BJ (cell line): ENCODE measurements around the gene IGDCC3. TPM values are rescaled to one million over a fixed set of nuclear protein-coding genes. Genes with fewer than 3 reads are reported as not detected.

Source experiments
- CTCF ChIA-PET: fragments of 350-600 bp; formaldehyde crosslinking; extraction: SDS; loops from one replicate; lab custom pipeline; 2021; ENCODE audit warnings: antibody characterized with exemption, inconsistent platforms; lab: Yijun Ruan, JAX
- POLR2A ChIA-PET: fragments of 300-600 bp; sonication (Branson Sonifier 250); formaldehyde crosslinking; extraction: SDS; loops from one replicate; lab custom pipeline; 2021; ENCODE audit warnings: antibody characterized with exemption; lab: Charles Lee
- DNase-seq: peaks from one replicate; pipeline ENCODE4 v3.0.0-alpha.2; 2011; ENCODE audit warnings: low read depth
- H3K27me3 ChIP-seq: 2 replicates; pipeline ENCODE4 v1.6.0; 2011; ENCODE audit warnings: low read length; ENCODE audit not compliant: control insufficient read depth, insufficient read depth
- H3K36me3 ChIP-seq: 2 replicates; pipeline ENCODE4 v1.5.1; 2011; ENCODE audit warnings: low read length; ENCODE audit not compliant: control insufficient read depth, insufficient read depth
- H3K4me3 ChIP-seq: 2 replicates; pipeline ENCODE4 v1.5.1; 2011; ENCODE audit warnings: low read depth, mild to moderate bottlenecking, control low read depth, low read length
- polyA plus RNA-seq: library from polyadenylated mRNA; depleted of rRNA; stranded (reverse); fragments of >200 nt; gene quantifications from 2 replicates; pipeline ENCODE4 v1.2.3, GENCODE V29; 2011
- TF ChIP-seq, protein P1 (sequence below): IDR thresholded peaks from 2 replicates; pipeline ENCODE4 v1.5.1; 2011; ENCODE audit warnings: low read depth, mild to moderate bottlenecking, control low read depth, inconsistent platforms, low read length, moderate library complexity; ENCODE audit not compliant: insufficient read depth

The IGDCC3 gene
- polyA plus RNA-seq, 1 experiment = not detected

DNA sequence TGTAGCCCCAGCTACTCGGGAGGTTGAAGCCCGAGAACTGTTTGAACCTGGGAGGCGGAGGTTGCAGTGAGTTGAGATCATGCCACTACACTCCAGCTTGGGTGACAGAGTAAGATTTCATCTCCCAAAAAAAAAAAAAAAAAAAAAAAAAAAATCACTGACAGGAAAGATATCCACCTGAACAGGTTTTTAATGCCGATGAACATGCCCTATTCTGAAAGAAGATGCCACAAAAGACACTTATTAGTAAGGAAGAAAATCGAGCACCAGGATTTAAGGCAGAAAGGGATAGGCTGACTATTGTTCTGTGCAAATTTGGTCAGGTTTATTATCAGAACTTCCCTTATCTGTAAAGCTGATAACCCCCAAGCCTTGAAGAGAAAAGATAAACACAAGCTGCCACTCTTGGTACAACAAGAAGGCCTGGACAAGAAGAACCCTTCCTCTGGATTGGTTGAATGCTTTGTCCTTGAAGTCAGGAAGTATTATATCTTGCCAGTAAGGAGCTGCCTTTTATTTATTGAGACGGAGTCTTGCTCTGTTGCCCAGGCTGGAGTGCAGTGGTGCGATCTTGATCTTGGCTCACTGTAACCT is 88.4 kb downstream of the IGDCC3 start:
- POLR2A ChIA-PET = no interaction called here
- Histone ChIP-seq H3K27me3 (no peaks in the 10 kb centered on the region; the same call in 1 of the 2 replicates), H3K4me3 (no peak overlapping the region), H3K36me3 (no peaks in the 10 kb centered on the region)
- CTCF ChIA-PET = interaction anchor here (1.0 to 1.4 kb wide), 2 partner anchors 15 to 19 kb away, joined by 4 read pairs; partner anchors contain the start of gene RNU5B-1
- no peak for DNase-seq
- TF ChIP-seq, protein P1, sequence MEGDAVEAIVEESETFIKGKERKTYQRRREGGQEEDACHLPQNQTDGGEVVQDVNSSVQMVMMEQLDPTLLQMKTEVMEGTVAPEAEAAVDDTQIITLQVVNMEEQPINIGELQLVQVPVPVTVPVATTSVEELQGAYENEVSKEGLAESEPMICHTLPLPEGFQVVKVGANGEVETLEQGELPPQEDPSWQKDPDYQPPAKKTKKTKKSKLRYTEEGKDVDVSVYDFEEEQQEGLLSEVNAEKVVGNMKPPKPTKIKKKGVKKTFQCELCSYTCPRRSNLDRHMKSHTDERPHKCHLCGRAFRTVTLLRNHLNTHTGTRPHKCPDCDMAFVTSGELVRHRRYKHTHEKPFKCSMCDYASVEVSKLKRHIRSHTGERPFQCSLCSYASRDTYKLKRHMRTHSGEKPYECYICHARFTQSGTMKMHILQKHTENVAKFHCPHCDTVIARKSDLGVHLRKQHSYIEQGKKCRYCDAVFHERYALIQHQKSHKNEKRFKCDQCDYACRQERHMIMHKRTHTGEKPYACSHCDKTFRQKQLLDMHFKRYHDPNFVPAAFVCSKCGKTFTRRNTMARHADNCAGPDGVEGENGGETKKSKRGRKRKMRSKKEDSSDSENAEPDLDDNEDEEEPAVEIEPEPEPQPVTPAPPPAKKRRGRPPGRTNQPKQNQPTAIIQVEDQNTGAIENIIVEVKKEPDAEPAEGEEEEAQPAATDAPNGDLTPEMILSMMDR = no peak

DNA sequence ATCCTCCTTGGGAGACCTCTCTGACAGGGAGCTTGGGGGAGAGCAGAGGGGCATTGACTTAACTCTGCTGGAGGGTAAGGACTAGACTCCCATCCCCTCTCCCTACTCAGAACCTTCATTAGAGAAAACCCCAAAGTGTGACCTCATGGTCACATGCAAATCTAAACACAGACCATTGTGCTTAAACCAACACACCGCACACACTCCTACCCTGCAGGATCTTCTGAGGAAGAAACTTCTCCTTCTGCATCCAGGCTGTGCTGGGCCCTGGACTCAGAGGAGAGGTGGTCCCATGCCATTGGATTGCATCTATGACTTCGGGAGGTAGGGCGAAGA is 90.3 kb downstream of the IGDCC3 start:
- POLR2A ChIA-PET = no interaction called here
- Histone ChIP-seq H3K4me3 (no peak overlapping the region), H3K36me3 (no peaks in the 10 kb centered on the region), H3K27me3 (no peaks in the 10 kb centered on the region; the same call in 1 of the 2 replicates)
- CTCF ChIA-PET = interaction anchor here (0.8 to 4.4 kb wide), 3 partner anchors 10 to 17 kb away, joined by 4 to 25 read pairs (median 22); no protein-coding TSS in a partner anchor
- no peak for DNase-seq
- TF ChIP-seq, protein P1 = no peak

DNA sequence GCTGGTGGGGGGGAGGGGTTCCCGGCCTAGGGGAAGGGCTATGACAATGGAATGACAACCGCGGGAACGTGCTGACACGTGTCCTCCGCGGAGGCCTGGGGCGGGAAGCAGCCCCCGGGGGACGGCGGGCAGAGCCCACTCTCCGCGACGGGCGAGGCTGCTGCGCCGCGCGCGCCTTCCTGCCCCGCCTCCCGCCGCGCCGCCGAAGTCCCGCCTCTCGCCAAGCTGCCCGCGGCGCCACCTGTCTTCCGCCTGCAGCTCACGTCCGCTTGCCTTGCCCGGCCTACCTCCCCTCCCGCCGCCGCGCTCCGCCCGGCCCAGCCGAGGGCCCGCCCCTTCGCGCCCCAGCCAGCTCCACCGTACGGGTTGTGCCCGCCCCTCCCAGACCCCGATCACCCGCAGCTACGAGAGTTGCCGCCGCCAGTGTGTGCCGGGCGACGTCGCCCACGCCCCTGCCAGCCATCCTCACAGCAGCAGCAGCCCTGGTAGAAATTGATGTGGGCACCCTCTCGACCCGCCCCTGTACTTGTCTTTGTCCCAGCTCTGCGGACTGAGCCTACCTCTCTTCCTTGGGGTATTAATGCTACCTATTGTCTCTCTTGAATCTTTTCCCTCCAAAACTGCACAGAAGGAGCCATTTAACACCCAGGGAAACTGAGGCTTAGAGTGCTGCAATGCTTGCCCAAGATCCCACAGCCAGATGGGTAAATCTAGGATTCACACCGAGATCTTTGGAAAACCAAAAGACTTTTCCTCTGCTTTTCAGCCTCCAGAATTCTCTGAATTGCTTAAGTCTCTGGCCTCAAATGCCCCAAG is 90.9 kb downstream of the IGDCC3 start, which contains the start of gene PARP16:
PARP16 (minus strand) TSS at position 180 of the 816 bp plus-strand sequence. CDS start 457 bp downstream, outside the sequence.
- ChIA-PET CTCF (interaction anchor here (0.6 to 4.4 kb wide), 6 partner anchors 10 to 97 kb away, joined by 3 to 25 read pairs (median 4); no protein-coding TSS in a partner anchor), POLR2A (interaction anchor here (0.8 to 1.1 kb wide), 3 partner anchors 18 to 102 kb away, joined by 3 to 12 read pairs (median 11); partner anchors contain the start of genes CLPX and RNU5B-1)
- DNase-seq = no peak
- TF ChIP-seq, protein P1 = peak; percentile 21; the same call in 1 of the 2 replicates
- peak within 1 kb of the TSS; percentile 56 for H3K4me3 ChIP-seq
- H3K36me3 ChIP-seq = no peaks in the 10 kb centered on the region
- no peaks in the 10 kb centered on the region; the same call in 1 of the 2 replicates for H3K27me3 ChIP-seq

DNA sequence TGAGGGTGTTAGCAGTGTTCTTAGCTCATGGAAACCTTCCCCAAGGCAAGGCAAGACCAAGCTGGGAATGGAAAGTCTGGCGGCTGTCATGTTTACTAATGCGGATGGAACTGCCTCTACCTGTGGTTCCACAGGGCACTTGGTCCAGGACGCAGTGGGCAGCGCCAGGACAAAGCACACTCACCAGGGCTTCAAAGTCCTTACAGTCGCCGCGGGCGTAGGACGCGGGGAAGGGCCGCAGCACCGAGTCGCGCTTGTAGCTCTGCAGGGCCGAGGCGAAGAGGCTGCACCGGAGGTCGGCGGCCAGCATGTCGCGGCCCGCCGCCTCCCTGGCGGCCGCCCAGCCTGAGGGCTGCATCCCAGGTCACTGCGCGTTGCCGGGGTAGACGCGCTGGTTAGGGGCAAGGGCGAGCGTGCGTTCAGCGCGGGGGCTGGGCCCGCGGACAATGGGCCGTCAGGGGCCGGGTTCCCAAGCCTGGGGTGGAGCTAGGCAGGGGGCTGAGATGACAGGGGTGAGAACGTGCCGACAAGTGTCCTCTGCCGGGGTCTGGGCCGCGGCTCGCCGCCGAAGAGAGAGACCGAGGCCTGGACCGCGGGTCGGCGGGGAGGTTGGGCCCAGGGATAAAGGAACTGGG is 91.6 kb downstream of the IGDCC3 start:
- Histone ChIP-seq H3K27me3 (no peaks in the 10 kb centered on the region; the same call in 1 of the 2 replicates), H3K36me3 (no peaks in the 10 kb centered on the region), H3K4me3 (peak overlapping the region; percentile 56)
- CTCF ChIA-PET = interaction anchor here (0.7 to 4.4 kb wide), 6 partner anchors 11 to 92 kb away, joined by 3 to 25 read pairs (median 4); no protein-coding TSS in a partner anchor
- DNase-seq = no peak
- TF ChIP-seq, protein P1 = no peak
- POLR2A ChIA-PET = interaction anchor here (0.8 to 1.1 kb wide), 3 partner anchors 18 to 101 kb away, joined by 3 to 12 read pairs (median 11); partner anchors contain the start of genes CLPX and RNU5B-1
